GM19099 (cell line): ENCODE measurements around the gene RRAD.

Experiments used
- POLR2A ChIP-seq: IDR thresholded peaks from 3 replicates; pipeline ENCODE4 v1.6.1; 2011; ENCODE audit warnings: low read depth; ENCODE audit not compliant: insufficient read length; ENCODE audit errors: extremely low read depth

RRAD gene

GRCh38 chr16:66925322-66925840, at the start of gene RRAD:
TSS of gene RRAD (minus strand) at chr16:66925535. CDS start at chr16:66925179, 356 bp downstream.
- no peak for TF ChIP-seq POLR2A

GRCh38 chr16:66973716-66974115, 48.4 kb upstream of the RRAD start:
- no peak for TF ChIP-seq POLR2A

- no peak for TF ChIP-seq POLR2A
Observed at GRCh38 chr16:66972983-66973382, 47.6 kb upstream of the RRAD start.

GRCh38 chr16:66970775-66971720, 45.7 kb upstream of the RRAD start:
- TF ChIP-seq POLR2A = no peak

- no peak for TF ChIP-seq POLR2A
Observed at GRCh38 chr16:66968847-66969246, 43.5 kb upstream of the RRAD start.

- TF ChIP-seq POLR2A = no peak
Observed at GRCh38 chr16:66964049-66964448, 38.7 kb upstream of the RRAD start.

GRCh38 chr16:66961914-66962313, 36.6 kb upstream of the RRAD start:
- TF ChIP-seq POLR2A = no peak

- no peak for TF ChIP-seq POLR2A
Observed at GRCh38 chr16:66961065-66961744, 35.9 kb upstream of the RRAD start, which contains the start of gene CES3. TSS of gene CES3 (plus strand) at chr16:66961266. CDS start at chr16:66961308, 42 bp downstream.

GRCh38 chr16:66960270-66960669, 34.9 kb upstream of the RRAD start:
- no peak for TF ChIP-seq POLR2A

GRCh38 chr16:66959704-66960161, 34.4 kb upstream of the RRAD start:
- TF ChIP-seq POLR2A = no peak

GRCh38 chr16:66958857-66959703, 33.7 kb upstream of the RRAD start:
- TF ChIP-seq POLR2A = no peak

GRCh38 chr16:66954097-66954659, 28.8 kb upstream of the RRAD start:
- no peak for TF ChIP-seq POLR2A

- no peak for TF ChIP-seq POLR2A
Observed at GRCh38 chr16:66953462-66954096, 28.2 kb upstream of the RRAD start.
